ENCODE results near the gene MED4. TPM values are rescaled to one million over a fixed set of nuclear protein-coding genes. Genes with fewer than 3 reads are reported as not detected.

Gene MED4
- total and polyA plus RNA-seq, 2 experiments from 2014 or later, result 31.9 to 66.1 TPM

GRCh38 chr13:48110132-48110868, 15.4 kb upstream of the MED4 start:
- 21% methylated on average over 3 of the region's 3 CpGs for WGBS, 2 experiments (ENCODE audit: low coverage in 1 of 2, low lambda C conversion rate in 2 of 2, missing lambda C conversion rate in 2 of 2)
- Histone ChIP-seq H3K4me2 (ENCODE audit: unreplicated experiment) (peak overlapping the region; percentile 2), H3K27ac (no peak overlapping the region), H3K79me2 (ENCODE audit: insufficient read depth) (no peaks in the 10 kb centered on the region), H3K4me1 (ENCODE audit: insufficient read depth) (peaks cover 8% of the 10 kb centered on the region; the same call in 1 of the 2 replicates), H3K27me3 (replicated peaks; ENCODE audit: insufficient read depth) (0 out of 2 replicates have a peak, but pooled peaks cover under 1% of the 10 kb centered on the region), H4K20me1 (ENCODE audit: insufficient read depth) (no peaks in the 10 kb centered on the region), H3K9me3 (ENCODE audit: low read depth) (no peaks in the 10 kb centered on the region), H3K9ac (no peak overlapping the region), H3K36me3 (ENCODE audit: low read depth) (no peaks in the 10 kb centered on the region), H3F3A (ENCODE audit: insufficient read depth) (no peaks in the 10 kb centered on the region), H3K4me3 (no peak overlapping the region), H2AFZ (0 out of 2 replicates have a peak overlapping the region, but pooled peaks have one; percentile 23), H3K9me2 (ENCODE audit: insufficient read depth) (no peaks in the 10 kb centered on the region)
- TF ChIP-seq EZH2 (IDR thresholded peaks at IDR 0.05; ENCODE audit: insufficient read depth, poor library complexity, severe bottlenecking) (no peak), EZH2phosphoT487 (IDR thresholded peaks at IDR 0.05; ENCODE audit: insufficient read depth, low read depth) (no peak)
- peak; percentile 5 for DNase-seq
- in situ Hi-C loops (cut with MboI), result no loop called here

DNA sequence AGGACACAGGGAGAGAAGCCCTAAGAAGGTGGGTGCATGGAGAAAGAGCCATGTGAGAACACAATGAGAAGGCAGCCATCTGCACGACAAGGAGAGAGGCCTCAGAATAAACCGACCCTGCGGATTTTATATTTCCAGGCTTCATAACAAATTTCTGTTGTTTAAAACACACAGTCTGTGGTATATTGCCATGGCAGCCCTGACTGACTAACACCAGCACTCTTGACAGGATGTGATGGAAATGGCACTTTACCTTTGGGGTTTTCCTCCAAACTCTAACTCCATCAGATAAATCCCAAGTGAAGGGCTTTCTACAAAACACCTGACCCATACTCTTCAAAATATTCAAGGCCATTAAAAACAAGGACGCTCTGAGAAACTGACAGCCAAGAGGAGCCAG, 13.2 kb upstream of the MED4 start:
- TF ChIP-seq EZH2phosphoT487 (IDR thresholded peaks at IDR 0.05; ENCODE audit: insufficient read depth, low read depth) (no peak), EZH2 (IDR thresholded peaks at IDR 0.05; ENCODE audit: insufficient read depth, poor library complexity, severe bottlenecking) (no peak)
- WGBS, 2 experiments (ENCODE audit: low coverage in 1 of 2, low lambda C conversion rate in 2 of 2, missing lambda C conversion rate in 2 of 2), result 74 to 81% methylated on average over 4 of the region's 4 CpGs
- Histone ChIP-seq H4K20me1 (ENCODE audit: insufficient read depth) (no peaks in the 10 kb centered on the region), H2AFZ (no peak overlapping the region), H3K4me3 (no peak overlapping the region), H3K36me3 (ENCODE audit: low read depth) (no peaks in the 10 kb centered on the region), H3F3A (ENCODE audit: insufficient read depth) (no peaks in the 10 kb centered on the region), H3K4me2 (ENCODE audit: unreplicated experiment) (no peak overlapping the region), H3K27ac (no peak overlapping the region), H3K9me2 (ENCODE audit: insufficient read depth) (no peaks in the 10 kb centered on the region), H3K79me2 (ENCODE audit: insufficient read depth) (no peaks in the 10 kb centered on the region), H3K9me3 (ENCODE audit: low read depth) (no peaks in the 10 kb centered on the region), H3K9ac (no peak overlapping the region), H3K4me1 (ENCODE audit: insufficient read depth) (peaks cover 2% of the 10 kb centered on the region; the same call in 1 of the 2 replicates), H3K27me3 (replicated peaks; ENCODE audit: insufficient read depth) (peaks cover 7% of the 10 kb centered on the region; the same call in 1 of the 2 replicates)
- no peak for DNase-seq
- in situ Hi-C loops (cut with MboI), result no loop called here

DNA sequence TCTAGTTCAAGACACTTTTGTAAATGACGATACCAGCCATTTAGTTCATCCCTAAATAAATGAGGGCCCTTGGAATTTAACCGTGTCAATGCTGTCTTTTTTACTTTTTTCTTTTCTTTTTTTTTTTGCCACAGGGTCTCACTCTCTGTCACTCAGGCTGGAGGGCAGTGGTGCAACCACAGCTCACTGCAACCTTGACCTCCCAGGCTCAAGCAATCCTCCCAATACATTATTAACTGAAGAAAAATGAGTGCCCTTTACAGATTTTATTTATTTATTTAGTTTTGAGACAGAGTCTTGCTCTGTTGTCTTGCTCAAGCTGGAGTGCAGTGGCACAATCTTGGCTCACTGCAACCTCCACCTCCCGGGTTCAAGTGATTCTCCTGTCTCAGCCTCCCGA, 2.9 kb upstream of the MED4 start:
- in situ Hi-C loops (cut with MboI), result no loop called here
- H4K20me1 ChIP-seq (ENCODE audit: insufficient read depth), result no peaks in the 10 kb centered on the region
- TF ChIP-seq EZH2phosphoT487 (IDR thresholded peaks at IDR 0.05; ENCODE audit: insufficient read depth, low read depth) (no peak), EZH2 (IDR thresholded peaks at IDR 0.05; ENCODE audit: insufficient read depth, poor library complexity, severe bottlenecking) (no peak)
- no peak overlapping the region for H3K4me3 ChIP-seq
- no peaks in the 10 kb centered on the region for H3K9me2 ChIP-seq (ENCODE audit: insufficient read depth)
- H3K9me3 ChIP-seq (ENCODE audit: low read depth), result no peaks in the 10 kb centered on the region
- no peak overlapping the region for H3K9ac ChIP-seq
- H3K79me2 ChIP-seq (ENCODE audit: insufficient read depth), result peaks cover 21% of the 10 kb centered on the region
- no peak overlapping the region for H3K27ac ChIP-seq
- WGBS, 2 experiments (ENCODE audit: low coverage in 1 of 2, low lambda C conversion rate in 2 of 2, missing lambda C conversion rate in 2 of 2), result 57 to 66% methylated on average over 4 of the region's 4 CpGs
- H3F3A ChIP-seq (ENCODE audit: insufficient read depth), result no peaks in the 10 kb centered on the region
- H3K4me2 ChIP-seq (ENCODE audit: unreplicated experiment), result no peak overlapping the region
- DNase-seq, result no peak
- no peaks in the 10 kb centered on the region for H3K27me3 ChIP-seq (replicated peaks; ENCODE audit: insufficient read depth)
- no peak overlapping the region for H2AFZ ChIP-seq
- H3K4me1 ChIP-seq (ENCODE audit: insufficient read depth), result peaks cover 10% of the 10 kb centered on the region
- H3K36me3 ChIP-seq (ENCODE audit: low read depth), result no peaks in the 10 kb centered on the region

GRCh38 chr13:48096670-48097069, 1.8 kb upstream of the MED4 start:
- WGBS, 2 experiments (ENCODE audit: low coverage in 1 of 2, low lambda C conversion rate in 2 of 2, missing lambda C conversion rate in 2 of 2), result 72 to 75% methylated on average over 3 of the region's 3 CpGs
- DNase-seq, result no peak

More at GRCh38 chr13:48096670-48097069, 1.8 kb upstream of the MED4 start:
- no peaks in the 10 kb centered on the region for H3K9me2 ChIP-seq (ENCODE audit: insufficient read depth)
- peak overlapping the region; percentile 82; the same call in 1 of the 2 replicates for H2AFZ ChIP-seq
- TF ChIP-seq EZH2 (IDR thresholded peaks at IDR 0.05; ENCODE audit: insufficient read depth, poor library complexity, severe bottlenecking), result no peak
- TF ChIP-seq EZH2phosphoT487 (IDR thresholded peaks at IDR 0.05; ENCODE audit: insufficient read depth, low read depth), result no peak
- H3K9ac ChIP-seq, result no peak overlapping the region
- no peaks in the 10 kb centered on the region for H3K9me3 ChIP-seq (ENCODE audit: low read depth)
- no peak overlapping the region for H3K4me3 ChIP-seq
- no peaks in the 10 kb centered on the region for H3F3A ChIP-seq (ENCODE audit: insufficient read depth)
- H3K79me2 ChIP-seq (ENCODE audit: insufficient read depth), result peaks cover 33% of the 10 kb centered on the region
- no peaks in the 10 kb centered on the region for H3K36me3 ChIP-seq (ENCODE audit: low read depth)
- no peak overlapping the region for H3K27ac ChIP-seq
- H3K4me1 ChIP-seq (ENCODE audit: insufficient read depth), result peaks cover 15% of the 10 kb centered on the region
- no peak overlapping the region for H3K4me2 ChIP-seq (ENCODE audit: unreplicated experiment)
- H4K20me1 ChIP-seq (ENCODE audit: insufficient read depth), result no peaks in the 10 kb centered on the region
- no peaks in the 10 kb centered on the region for H3K27me3 ChIP-seq (replicated peaks; ENCODE audit: insufficient read depth)
- in situ Hi-C loops (cut with MboI), result no loop called here

Data from GM23248 (cell line).